Myocyte (in vitro differentiated cells): ENCODE data around the gene CHN1. TPM values are rescaled to one million over a fixed set of nuclear protein-coding genes. Genes with fewer than 3 reads are reported as not detected.

Experiments used
- DNase-seq: peaks from one replicate; pipeline ENCODE4 v3.0.0-alpha.2; 2012; ENCODE audit warnings: low read depth
- total RNA-seq: library from RNA; depleted of rRNA; stranded (reverse); fragments of >200 nt; gene quantifications from 2 replicates; pipeline ENCODE4 v1.2.3, GENCODE V29; 2014

Gene CHN1
- total RNA-seq, 1 donor from 2014 or later, result 43.0 TPM

DNA sequence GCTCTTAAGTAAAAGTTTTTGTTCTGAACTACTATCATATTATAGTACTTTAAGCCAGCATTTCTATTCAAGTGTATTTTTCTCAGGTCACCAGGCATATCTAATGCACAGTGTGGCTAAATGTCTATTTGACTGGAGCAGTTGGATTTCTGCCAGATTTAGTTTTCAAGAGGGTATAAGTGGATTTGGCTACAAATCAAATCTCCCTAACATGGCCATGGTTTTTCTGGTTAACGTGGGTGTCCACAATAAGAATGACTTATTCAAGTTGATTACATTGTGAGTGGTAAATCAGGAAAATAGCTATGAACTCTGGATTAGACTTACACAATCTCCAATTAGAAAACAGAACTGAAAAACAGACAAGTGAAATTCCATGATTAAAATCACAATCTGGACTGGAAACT lies 5.7 kb upstream of the CHN1 start:
- DNase-seq, result no peak

DNA sequence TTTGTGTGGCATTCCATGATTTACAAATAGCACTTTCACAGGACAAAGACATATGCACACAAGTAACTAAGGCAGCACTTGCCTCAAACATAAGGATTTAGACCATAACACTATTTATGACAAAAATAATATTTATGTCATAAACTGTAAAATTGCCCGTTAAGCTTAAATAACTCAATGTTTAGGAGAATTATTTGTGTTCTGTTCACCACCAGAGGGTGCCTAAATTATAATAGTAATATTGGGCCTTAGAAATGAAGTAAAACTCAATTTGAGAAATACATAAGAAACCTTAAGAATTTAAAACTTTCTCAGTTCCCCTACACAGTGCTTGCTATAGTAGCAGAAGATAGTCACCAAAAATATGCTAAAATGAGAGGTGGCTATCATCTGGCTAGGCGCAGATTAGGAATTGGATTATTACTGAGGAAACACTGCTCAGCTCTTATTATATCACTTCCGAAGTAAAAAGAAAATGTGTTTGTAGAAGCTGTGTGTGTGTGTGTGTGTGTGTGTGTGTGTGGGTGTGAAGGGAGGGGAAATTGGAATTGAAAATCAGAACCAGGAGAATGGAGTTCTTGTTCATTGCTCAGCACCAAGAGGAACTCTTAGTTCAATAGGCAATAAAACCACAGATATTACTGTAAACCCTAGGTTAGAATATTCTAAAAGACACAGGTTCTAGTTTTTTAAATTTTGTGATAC lies 4.9 kb upstream of the CHN1 start:
- no peak for DNase-seq

DNA sequence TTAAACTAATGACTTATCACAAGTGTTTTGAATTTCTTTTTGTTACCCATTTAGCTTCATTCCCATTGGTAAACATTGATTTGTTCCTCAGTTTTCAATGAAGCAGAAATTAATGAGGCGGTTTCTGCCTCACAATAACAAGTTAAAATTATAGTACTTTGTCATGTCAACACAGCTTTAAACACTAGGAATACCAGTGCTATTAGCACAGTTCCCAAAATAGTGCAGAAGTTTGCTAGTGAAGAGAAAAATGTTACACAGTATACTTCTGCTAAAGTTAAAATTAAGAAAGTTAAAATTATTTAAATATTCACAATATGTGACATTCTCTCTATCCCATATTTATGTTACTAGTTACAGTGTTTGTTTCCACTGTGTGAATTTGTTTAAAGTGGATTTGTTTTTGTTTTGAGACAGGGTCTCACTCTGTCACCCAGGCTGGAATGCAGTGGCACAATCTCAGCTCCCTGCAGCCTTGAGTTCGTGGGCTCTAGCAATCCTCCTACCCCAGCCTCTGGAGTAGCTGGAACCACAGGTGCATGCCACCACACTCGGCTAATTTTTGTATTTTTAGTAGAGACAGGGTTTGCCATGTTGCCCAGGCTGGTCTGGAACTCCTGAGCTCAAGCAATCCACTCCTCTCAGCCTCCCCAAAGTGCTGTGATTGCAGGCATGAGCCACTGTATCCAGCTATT lies 3.8 kb upstream of the CHN1 start:
- peak; percentile 71 for DNase-seq

DNA sequence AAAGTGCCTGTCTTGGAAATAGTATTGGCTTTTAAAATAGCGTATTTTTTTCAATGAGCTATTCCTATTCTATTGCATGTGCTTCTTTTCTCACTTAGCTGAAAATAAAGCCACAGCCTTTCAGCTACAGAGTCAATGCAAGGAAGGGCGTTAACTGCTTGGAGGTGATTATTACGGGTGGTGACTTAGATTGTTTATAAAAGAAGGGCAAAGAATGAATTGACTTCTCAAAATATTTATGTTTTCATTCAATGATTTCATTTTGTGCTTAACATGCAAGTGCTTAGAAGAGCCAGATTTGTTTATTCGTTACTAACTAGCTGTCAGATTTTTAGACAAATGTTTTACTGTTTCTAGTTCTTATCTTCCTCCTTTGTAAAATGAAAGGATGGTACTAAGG lies 2.8 kb upstream of the CHN1 start:
- no peak for DNase-seq

DNA sequence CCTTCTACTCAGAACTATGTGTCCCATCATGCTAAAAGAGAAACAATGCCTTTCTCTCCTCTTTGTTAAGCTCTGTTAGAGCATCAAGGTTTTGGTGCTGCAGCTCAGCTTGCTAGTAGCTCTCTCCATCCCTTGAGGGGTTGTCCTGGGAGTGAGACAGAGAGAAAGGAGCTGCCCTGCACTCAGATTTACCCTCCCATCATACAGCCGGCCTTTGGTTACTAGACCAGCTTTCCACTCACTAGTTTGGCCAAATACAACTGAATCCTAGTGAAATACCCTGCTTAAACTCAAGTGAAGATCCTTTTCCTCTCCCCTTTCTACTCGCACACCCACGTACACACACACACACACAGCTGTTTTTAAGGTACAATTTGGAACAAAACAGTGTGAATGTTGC lies 2.3 kb upstream of the CHN1 start:
- DNase-seq, result no peak

DNA sequence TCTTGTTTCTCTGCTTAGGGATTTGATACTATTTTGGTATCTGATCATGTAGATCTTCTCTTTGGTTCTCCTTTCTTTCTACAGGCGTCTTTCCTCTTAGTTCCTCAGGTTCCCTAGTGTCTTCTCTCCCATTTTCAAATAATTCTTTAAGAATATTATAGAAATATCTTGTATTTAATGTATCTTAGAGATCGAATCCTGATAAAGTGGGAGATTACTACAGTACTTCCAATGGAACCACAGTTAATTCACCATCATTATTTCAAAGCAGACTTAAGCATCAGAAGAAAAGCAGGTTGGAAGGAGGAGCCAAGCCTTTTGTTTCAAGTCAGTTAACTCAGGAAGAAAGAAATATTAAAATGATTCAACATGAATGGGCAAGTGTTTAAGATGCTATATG lies 1.1 kb upstream of the CHN1 start:
- no peak for DNase-seq

DNA sequence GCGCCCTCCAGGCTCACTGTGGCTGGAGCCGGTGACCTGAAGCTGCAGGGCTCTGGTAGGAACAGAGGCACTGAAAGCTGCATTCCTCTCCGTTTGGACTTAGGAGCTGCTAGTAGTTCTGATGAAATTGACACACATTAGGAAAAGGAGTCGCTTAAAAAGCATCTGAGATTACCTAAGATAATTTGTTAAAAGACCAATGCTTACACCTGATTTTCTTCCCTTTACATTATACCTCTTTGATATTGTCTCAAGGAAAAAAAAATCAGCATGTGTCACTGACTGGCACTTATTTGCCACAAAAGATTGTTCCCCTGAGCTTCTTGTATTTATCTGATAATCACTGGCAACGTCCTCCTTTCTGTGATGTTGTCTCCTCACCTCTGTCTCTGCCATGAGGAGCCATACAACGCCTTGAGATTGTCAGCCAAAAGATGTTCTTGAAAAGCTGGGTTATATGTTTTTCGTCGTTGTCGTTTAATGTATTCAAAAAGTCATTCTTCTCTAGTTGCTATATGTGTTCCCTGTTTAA lies 618 bp upstream of the CHN1 start:
- no peak for DNase-seq

DNA sequence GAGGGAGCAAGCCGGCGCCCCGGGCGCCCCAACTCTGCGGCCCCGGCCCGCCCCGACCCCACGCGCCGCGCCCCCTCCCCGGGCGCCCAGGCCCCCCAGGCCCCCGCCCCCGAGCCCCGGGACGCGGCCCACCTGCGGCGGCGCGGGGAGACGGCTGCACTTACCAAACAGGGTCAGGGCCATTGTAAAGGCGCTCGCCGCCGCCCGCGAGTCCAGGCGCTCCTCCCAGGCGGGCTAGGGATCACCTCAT lies 526 bp downstream of the CHN1 start:
- no peak for DNase-seq

DNA sequence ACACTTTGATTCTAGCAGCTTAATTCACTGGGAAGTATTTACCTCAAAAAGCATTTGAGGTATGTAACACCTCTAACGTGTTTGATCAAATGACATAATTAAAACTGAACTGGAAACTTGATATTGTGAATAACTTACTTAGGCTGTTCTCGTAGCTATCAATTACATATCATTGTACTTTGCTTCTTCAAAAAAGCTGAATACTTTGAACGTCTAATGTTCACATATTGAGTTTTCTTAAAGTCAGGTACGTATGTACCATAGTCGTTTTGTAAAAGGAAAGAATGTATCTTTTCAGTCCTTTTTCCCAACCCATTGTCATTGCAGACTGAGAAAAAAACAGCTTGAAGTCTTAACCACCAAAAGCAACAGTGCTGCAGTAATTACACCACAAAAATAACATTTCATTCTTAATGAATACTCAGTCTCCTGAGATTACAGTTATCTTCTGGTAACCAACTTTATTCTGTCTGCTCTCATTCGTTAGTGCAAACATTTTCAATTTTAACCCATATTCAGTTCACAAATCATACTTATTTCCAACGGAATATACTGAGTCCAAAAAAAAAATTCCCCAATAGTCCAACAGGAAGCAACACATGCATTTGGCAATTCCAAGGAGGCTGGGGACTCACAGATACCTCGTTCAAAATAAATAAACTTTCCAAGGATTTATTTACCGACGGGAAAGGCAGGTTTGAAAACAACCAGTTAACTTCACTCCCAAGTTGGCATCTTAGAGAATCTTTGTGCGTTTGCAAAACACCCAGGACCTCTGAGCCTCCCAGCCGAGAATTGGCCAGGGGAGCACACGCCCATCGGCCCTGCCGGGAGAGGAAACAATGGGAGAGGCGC lies 1.1 kb downstream of the CHN1 start:
- DNase-seq, result peak; percentile 61

DNA sequence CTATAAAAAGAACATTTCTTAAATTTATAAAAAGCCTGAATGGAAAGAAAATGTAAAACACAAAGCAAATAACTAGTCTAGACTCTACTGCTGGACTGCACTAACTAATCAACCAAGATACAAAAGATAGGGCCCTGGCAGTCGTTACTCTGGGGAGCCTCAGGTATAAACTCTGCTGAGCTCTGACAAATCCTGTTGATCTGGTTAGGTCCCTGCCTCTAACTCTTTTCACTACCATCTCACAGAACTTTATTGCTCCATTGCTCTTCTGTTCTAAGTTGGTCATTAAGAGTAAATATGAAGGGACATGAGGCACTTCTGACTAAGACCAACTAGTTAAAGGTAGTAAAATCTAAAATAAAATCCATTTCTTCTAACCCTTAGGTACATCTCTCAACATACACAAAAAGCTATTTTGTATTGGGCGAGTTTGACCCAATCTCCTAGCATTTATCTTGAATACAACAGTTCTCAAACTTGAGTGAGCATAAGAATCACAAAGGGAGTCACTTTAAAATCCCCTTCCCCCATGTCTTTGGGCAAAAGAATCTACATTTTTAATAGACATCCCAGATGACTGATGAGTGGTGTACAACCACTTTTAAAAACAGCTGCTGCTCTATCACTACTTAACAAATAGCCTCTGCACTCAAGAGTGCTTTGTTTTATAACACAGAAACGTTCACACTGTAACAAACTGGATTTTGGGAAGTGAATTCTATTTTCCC lies 2.5 kb downstream of the CHN1 start:
- DNase-seq, result peak; percentile 61

DNA sequence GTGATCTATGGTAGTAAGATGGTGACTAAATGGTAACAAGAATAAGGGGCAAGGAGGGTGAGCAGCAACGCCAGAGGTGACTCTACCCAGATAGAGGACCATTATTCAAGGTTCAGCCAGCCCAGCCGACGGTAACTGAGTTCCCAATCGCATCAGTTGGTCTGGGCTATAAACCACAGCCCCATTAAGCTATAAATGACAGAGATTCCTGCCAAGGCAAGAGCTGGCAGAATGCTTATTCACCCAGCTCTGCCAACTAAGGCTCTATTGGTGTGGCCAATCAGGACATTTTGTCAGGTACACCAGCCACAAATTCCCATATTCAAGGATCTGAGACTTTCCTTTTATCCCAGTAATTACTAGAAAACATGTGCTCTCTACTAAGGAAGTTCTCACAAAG lies 3.6 kb downstream of the CHN1 start:
- DNase-seq, result peak; percentile 63

DNA sequence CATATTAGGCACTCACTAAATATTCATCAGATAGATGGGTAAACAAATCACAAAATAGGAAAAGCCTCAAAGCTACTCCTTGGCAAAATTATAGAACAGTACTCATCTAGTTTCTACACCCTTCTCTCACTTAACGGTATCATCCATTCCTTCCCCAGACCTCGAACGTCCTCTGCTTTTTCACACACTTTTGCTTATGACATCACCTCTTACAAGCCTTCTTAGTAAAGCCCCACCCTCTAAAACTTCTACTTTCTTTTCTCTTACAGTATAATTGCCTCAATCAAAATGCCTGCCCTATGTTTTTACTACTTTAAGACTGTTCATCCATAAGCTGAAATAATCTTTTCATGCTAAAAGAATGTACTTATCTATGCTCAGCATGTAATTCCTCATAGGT lies 8.1 kb downstream of the CHN1 start:
- DNase-seq, result no peak

DNA sequence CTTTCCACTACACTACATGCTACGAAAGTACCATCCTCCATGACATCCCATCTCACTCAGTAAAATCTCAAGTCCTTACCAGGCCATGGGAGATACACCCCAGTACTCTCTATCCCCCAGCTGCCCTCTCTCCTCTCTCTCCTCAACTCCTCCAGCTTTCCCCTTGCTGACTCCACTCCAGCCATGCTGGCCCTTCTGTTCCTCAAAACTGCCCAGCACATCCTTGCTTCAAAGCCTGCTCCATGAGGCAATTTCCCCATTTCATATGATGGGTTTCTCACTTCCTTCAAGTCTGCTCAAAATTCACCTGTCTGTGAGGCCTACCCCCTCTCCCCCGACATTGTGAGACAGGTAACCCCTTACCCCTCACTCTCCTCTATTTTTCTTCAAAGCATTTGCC lies 8.6 kb downstream of the CHN1 start:
- no peak for DNase-seq

DNA sequence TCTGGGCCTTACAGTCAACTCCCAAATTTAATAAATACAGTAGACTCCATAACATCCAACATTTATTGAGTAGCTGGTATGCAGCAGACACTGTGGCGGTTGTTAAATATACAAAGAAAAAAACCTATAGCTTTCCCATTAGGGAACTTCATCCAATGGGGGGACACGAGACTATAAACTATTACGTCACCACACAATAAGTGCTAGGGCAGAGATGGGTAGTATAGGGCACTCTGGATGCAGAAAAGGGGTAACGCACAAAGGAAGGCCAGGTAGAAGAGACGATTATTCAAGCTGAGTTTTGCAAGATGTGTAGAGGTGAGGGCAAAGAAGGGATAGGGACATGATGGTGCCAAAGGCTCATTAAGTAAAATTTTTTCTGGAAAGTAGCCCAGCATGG lies 10.8 kb downstream of the CHN1 start:
- no peak for DNase-seq

DNA sequence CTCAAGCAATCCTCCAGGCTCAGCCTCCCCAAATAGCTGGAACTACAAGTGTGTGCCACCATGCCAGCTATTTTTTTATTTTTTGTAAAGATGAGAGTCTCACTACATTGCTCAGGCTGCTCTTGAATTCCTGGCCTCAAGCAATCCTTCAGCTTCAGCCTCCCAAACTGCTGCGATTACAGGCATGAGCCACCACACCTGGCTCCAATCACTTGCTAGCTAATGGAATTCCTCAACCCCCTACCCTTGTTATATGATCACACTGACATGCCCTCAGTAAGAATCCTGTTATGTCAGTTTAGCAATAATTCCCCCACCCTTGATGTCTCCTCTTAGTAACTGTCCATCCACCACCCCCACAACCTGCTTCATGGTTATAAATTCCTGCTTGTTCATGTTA lies 12.3 kb downstream of the CHN1 start:
- DNase-seq, result no peak

DNA sequence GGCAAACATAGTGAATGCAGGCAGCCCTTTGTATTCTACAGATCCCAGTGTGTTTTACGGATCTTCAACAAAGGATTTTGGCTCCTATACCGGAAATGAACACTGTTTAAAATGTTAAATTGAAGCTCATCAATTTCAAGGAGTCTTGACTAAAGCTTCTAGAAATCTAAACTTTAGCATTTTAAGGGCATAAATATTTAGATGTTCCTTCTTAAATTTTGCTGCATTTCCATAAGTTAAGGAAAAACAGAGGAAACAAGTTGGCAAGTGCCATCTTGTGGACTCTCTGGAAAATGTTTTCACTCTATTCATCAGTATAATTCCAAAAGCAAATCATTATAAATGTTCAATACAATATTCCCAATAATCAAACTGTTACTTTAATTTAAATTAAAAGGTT lies 19.6 kb downstream of the CHN1 start:
- DNase-seq, result peak; percentile 52

DNA sequence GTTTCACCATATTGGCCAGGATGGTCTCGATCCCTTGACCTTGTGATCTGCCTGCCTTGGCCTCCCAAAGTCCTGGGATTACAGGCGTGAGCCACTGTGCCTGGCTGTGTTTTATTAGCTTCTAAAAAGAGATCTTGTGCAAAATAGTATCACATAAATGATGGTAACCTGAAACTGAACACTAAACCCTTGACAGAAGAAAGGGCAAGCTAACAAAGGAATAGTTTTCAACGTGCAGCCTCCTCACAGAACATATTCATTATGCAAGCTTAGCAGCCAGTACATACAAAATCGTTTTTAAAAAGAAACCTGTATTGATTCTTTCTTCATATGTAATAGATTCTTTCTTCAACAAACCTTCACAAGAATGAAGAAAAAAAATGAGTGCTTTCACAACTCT lies 20.6 kb downstream of the CHN1 start:
- DNase-seq, result no peak

DNA sequence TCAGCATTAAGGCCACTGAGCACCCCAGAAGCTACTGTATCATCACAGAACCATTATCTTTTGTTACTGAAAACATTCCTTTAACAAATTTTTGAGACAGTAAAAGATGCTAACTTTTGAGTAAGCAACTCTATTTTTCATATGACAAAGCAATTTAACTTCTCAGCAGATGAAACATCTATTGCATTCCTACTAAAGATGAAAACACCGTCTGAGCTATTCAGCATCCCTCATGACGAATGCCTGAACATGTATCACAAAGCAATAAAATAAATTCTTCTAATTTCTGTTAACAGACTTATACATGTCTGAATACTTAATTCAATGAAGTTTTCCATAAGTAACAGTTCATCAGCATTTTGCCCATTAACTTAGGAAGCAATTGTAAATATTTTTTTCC lies 23.9 kb downstream of the CHN1 start:
- no peak for DNase-seq

DNA sequence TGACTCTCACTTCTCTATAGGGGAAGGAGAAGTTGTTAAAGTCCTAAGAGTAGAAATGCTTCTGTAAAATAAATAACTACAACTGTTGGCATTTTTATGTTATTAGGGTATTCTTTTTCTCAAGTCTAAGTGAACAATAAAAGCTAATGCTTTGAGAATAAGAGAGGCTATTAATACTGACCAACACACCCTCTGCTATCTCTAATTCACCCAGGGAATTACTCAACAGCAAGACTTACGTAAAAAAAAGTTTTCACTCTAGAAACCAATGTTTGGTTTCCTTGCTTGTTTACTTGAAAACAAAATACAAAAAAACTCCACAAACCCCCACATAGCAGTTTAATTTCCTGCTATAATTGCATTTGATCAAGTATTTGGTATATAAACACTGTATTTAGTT lies 25.2 kb downstream of the CHN1 start:
- DNase-seq, result no peak

DNA sequence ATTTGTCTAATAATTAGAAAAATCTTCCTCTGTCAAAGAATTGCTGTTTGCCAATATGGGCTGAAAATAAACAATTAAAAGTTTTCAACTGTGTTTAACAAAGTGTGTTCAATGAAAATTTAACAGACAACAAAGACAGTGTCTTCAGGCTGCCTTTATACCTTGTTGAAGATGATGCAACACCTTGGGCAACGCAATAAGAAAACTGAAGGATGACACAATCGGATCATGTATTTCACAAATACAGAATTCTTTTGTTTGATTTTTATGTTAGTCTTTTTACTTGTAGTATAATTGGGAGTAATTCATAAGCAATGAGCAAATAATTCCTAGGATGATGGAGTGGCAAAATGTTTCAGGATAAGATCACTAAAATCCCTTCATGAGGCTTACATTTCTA lies 27.8 kb downstream of the CHN1 start:
- no peak for DNase-seq

DNA sequence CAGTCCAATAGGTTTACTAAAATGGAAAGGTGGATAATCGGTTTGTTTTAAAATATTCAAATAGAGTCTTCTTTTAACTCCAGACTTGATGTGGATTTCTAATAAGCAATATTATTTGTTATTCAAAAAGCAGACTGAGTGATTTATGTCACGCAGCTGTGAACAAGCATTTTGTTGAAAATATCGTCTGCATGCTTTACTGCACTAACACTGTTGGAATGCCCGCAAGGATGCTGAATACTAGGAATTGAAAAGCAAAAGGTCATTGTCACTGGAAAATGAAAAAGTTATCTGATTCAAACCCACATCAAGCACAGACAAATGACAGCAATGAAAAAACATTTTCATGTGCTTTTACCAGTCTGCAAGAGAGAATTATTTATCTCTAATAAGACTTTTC lies 31.1 kb downstream of the CHN1 start:
- DNase-seq, result peak; percentile 62

DNA sequence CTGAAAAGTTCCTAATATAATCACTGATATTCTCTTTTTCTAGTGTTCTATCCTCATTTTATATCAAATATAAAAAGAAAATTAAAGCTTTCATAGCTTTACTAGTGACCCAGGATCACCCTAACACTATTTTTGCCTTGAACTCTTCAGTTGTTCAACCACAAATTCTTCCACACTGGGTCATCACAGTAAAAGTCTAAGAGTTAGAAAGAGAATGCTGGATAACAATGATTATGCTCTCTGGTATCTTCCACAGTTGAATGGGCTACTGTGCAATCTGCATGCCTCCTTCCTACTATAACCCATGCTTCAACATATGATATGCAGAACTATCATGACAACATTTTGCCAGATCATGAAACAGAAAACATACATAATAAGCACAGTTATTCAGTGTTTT lies 32.3 kb downstream of the CHN1 start:
- peak; percentile 89 for DNase-seq
